GM21737 (cell line): ENCODE measurements around the gene CCDC82.
A peak's percentile ranks its signal among the peaks of the same experiment; 100 is the strongest.

Experiments
- ATAC-seq: cut with Tn5 transposase; IDR thresholded peaks from one replicate; pipeline ENCODE4 v1.9.1; 2021; ENCODE audit warnings: mild to moderate bottlenecking, moderate library complexity; ENCODE audit not compliant: unreplicated experiment

CCDC82 gene

DNA sequence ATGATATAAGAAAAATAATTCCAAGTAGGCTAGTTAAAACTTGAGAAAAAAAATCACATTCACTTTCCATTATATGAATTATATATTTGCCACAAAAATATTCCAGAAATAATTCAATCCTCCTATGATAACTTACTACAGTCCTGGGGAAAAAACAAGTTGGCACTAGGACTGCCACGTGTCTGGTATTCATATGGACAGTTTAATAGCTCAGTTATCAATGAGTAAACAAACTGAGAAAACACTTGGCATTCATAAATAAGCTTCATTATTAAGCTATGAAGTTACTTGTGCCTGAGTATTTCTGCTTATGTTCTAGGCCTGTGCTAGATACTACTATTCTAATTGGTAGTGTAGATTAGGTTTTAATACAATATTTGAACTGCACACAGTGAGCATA, 24.2 kb downstream of the CCDC82 start:
- no peak for ATAC-seq

DNA sequence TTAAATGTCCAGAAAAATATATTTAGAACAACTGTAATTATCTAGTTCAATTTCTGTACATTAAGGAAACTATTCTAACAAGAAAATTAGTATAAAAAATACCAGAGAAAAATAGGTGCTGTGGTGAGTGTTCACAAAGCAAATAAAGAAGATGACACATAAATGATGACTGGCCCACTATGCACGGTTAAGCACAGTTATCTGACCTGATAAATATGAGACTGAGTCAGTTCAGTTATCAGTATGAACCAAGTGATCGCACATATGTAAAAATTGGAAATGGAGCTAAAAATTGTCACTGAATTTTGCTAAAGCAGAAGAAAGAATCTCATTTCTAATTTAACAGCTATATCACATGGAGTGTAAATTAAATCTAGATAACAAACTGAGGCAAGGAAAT, 27.9 kb downstream of the CCDC82 start:
- ATAC-seq, result no peak

DNA sequence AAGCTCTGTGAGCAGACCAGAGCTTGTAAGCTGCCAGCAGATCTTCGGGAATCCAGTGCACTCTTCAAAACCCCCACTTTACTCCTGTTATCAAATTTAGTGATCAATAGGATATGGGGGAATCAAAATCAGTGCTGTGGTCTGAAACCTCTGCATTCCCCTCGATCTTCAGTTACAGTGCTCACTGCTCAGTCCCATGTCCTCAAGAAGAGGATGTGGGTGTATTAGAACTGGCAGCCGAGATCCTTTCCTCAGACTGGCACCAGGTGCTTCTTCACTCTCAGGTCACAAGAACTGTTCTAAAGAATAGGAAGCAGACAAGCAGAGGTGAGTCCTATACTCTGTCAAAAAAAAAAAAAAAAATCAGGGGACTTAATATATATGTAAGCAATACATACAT, 31.4 kb downstream of the CCDC82 start:
- no peak for ATAC-seq

DNA sequence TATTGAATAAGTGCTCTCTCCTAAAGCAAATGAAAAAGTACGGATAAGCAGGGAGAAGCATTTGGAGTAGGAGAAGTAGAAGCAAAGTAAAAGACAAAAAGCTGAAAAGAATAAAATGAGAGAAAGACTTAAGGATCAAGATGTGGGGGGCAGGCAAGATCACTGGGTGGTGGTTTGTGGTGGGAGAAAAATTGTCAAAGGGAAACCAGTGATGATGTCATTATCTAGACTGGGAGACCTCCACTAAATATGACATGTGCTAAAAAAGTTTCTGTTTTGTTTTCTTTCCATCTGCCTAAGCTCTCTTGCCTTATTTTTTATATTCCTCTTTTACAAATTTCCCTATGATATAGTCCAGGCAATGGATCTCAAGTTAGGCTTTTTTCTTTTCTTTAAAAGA, 31.9 kb downstream of the CCDC82 start:
- ATAC-seq, result no peak

DNA sequence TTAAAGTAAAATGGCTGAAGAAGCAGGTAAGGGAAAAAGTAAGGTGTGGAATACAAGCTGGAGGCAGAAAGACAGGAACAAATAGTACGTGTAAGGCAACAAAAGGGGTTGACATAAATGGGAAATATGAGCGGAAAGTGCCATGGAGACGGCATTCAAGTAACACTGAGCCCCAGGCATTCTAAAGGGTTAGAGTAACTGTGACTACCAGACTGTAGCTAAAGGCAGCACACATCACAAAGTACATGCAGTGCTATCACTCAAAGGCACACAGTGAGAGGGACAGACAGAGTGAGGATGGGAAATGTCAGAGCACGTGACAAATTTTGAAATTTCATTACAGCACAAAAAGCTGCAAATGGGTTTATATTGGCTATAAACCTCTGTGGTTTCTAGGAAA, 32.9 kb downstream of the CCDC82 start:
- no peak for ATAC-seq

DNA sequence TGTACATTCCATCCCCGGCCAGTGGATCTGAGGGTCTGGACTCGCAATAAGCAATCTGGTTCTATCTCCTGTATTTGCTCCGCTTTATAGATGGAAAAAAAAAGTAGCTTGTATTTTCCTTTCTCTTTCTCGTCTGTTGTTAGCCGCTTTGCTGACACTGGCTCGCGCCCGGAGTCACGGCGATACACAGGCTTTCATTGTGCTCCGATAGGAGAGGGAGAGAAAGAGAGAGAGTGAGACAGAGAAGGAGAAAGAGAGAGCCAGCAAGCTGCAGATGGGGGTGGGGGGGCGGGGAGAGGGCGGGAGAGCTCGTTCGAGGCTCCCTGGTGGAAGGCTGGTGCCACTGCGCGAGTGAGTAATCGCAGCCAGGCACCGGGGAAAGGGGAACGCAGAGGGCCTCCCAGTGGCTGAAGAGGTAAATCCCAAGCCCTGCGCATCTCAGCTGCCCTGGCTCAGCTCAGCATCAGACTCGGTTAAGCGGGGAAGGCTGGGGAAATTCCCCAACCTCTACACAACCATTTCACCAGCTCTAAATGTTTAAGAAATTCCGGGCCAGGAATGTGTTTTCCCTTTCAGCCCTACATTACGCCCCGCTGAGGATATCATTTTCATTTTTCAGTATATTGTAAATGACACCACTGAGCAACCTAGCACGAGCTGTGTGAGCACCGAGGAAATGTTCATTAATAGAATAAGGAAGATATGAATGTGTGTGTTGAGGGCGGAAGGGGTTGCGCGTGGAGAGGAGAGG, 46.6 kb downstream of the CCDC82 start, which contains the start of gene MAML2:
TSS of gene MAML2 (minus strand) at position 235 of the 751 bp plus-strand sequence. CDS start 1,300 bp downstream, outside the sequence.
- ATAC-seq, result peak; percentile 79

DNA sequence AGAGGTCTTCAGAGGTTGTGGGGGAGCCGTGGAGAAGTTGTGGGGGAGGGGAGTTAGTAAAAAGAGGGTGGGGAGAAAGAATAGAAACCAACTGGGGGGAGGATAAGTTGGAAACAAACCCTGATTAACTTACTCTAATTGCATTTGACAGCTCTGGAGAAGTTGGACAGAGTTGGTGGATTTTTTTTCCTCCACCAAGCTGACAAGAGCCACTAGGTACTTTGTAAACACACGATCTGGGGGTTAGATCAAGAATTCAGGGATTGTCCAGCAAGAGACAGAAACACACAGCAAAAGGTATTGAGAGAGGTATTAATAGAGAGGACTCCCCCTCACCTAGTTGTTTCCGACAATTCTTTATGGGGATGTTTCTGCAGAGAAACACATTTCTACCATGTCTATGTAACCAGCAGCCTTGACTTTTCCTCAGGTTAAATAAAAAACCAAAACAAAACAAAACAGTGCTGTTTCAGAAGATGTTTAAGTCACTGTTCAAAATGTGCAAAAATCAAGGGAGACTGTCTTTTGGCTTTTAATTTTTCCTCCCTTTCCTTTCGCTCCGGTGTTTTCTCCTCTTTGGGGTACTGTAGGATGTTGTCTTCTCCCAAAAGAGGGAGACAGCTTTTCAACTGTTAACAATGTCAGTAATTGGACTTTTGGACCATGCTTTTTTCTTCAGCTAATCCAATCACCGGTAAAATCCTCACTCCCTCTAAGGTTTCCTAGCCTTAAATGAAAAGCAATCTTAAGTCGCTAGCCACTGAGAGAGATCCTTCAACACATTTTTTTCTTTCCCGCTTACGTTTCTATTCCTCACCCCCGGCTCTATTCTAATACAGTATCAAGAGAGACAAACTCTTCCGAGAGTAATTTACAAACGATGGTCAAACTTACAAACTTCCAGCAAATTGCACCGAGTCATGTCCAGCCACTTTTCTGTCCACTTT, 47.4 kb downstream of the CCDC82 start:
- ATAC-seq, result no peak

DNA sequence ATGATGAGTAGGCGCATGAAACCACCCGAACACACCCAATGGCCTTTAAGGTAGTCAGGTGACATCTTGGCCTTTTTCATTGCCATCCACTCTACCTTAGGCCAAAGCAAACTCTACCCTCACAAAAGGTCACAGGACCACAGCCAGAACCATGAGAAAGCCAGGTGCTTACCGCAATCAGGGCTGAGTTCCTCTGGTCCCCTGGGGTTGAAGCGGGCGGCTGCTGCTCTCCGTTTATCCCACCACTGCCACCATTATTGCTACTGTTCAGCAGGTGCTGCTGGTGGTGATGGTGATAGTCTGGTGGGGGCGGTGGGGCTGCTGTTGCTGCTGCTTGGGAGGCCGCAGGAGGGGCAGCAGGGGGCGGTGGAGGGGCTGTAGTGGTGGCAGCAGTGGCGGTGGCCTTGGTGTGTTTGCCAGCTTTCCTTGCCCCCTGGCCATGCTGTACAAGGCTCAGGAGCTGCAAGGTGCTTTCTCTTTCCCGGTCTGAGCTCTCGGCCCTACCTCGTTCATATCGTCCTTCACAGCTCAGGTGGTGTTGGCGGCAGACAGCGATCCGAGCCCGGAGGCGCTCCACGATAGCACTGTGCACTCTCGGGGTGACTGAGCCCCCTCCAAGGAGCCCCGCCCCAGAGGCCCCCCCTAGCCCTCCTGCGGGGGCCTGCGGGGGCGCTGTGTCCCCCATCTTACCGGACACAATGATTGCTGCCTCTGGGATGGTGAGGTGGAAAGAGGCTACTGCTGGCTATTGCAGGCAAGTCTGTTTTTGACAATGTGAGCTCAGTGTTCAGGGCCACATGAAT, 48.3 kb downstream of the CCDC82 start:
- peak; percentile 39 for ATAC-seq

DNA sequence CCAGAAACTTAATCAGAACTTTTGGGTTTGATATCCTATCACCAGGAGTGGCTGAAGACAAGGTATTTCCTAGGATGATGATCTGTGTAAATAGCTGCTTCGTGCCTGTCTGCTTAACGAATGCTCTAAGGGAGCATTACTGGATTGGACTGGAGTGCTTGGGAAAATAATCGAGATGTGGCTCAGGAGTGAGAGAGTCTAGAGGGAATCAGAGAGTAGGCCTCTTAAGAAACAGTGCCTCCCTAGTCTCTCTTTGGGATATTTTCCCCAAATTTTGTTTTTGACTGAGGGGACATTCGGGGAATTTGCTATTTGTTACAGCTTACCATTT, 49.2 kb downstream of the CCDC82 start:
- no peak for ATAC-seq

DNA sequence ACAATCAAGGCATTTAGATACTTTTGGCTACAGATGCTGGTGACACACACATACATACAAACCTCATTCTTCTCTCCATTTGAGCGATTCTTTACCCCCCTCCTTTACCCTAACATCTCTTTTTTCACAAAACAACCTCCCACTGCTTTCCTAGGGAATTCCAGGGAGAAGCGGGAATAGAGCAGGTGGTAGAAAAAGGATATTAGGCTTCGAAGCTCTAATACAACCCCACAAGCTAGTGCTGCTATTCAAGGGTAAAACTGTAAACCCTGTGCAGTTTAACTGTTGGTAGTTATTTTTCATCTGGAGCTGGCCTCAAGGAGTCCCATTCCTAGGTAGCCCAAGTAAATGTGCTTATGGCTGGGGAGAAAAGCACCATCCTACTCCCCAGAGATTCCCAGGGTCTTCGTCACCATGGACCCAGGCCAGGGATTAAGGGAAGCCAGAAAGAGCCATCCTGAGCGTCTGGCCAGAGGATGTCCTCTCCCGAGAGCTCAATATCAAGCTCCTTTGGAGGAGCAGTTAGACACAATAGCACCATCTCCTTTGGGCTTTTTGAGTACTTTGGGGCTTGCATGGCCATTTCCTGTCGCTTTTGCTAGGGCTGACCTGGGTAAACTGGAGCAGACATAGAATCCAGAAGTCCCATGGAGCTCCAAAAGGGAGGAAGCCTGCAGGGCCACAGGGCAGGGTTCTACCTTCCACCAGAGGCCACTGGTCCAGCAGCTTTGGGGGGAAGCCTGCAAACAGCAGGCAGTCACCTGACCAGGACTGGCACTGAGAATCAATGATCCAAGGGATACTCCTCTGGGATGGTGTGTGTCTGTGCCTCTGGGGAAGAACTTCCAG, 49.8 kb downstream of the CCDC82 start:
- ATAC-seq, result no peak

DNA sequence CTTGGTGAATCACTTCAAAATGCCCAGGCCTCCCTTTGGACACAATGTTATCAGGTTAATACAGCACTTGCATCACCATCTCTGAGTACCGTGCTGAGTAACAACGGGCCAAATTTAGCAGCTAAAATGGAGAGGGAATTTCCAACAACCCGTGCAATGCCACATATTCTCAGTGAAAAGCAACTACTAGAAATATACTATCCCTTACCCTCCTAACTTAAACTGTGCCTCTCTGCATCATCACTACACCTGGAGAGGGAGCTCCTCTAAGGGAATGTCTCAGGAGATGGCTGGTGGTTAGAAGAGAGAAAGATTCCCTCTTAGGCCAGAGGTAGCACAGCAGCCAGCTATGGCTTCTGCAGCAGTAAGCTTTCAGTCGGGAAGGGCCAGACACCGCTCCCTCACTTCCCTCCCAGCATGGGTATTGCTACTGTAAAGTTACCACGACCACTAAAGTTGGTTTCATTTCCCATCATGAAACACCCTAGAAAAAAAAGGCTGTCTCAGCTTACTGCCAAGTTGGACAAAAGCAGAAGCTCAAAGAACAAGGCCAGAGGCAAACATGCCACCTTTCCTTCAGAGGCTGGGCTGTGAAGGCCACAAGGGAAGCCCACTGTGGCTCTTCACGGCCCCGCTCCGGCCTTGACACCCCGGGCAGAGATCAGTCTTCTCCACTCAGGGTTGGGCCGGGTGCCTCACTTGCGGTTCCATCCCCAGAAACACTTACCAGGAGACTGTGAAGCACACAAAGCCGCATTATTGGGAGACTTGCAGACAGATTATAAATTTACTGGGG, 50.6 kb downstream of the CCDC82 start:
- ATAC-seq, result peak; percentile 37

DNA sequence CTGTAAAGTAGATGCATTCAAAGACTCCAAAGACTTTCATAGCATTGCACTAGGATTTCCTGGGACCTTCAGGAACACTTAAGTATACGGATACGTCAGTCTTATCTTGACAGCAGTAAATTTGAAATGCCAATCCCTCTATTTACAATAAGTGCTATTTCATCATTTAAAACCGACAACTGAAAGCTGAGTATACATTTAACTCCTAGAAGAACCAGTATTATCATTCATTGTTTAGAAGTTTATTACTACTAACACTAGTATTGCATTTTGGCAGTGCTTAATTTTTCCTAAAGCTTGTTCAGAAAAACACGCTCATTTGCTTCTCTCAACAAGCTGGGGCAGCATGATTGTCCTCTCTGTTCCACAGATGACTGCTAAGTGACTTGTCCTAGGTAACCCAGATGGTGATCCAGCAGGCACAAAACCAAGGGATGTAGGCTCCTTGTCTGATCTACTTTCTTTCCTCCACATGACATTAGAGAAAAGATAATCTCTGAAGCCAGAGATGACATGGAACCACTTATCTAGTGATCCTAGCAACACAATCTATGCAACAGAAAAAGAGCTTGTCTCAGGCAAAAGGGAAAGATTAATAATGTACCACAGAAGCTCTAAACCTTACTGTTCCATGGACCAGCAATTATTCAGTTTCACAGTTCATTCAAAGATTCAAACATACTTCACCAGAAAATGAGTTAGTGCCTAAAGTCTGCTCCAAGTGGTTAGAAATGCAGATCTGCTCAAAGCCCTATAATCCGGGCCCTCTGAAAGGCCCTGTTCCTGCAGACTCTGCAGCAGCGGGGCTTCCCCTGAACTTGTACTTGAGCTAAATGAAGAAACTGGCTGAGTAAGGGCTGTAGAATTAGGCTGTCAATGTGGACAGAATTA, 51.9 kb downstream of the CCDC82 start:
- peak; percentile 30 for ATAC-seq

DNA sequence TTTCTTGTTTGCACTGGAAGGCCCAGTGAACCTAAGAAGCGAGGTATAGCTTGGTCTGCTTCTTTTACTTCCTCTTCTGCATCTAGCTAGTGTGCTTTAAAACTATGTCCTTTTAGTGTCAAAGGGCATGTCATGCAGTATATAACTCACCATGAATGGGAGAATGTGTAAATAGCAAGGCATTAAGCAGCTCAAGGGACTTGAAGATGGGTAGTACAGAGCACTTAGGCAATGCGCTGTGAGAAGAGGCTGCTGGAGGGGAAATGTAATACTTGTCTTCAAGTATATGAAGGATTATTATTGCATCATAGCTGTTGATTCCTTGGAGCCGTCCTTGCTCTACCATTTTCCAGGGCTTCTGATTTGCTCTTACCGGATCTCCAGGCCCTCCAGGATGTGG, 54.3 kb downstream of the CCDC82 start:
- ATAC-seq, result no peak

DNA sequence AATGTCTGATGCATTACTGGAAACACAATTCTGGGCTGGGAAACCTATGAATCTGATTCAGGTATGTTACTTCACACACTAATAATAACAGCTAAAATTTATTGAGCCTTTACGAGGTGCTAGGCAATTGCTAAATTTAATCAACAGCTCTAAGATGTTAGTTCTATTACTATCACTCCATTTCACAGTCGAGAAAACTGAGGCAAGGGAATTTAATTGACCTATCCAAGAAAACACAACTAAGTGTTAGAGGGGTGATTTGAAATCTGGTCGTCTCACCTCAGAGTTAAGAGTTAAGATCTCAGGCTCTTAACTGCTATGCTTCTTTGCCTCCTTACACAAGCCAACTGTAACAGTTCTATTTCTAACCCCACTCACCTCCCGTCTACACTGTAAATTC, 55.5 kb downstream of the CCDC82 start:
- no peak for ATAC-seq

DNA sequence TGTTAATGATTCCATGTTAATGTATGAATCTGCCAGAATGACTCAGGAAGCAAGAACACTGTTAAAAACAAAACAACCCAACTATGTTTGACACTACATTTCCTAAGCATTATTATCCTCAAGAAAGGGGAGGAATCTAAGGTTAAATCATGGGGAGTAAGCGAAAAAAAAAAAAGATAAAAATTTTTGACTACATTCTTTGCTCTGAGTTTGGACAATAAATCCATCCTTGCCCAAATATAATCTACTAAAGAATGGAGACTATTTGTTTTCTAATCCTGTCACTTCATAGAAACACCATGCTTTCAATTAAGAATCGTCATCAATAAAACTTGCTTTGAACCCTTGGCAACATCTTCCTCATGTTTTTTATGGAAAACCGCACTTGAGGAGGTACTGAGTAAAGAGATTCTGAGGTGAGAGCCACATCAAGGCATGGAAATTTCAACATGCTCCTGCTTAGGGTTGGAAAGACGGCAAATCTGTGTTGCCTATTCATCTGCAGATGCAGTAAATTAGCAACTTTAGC, 56.5 kb downstream of the CCDC82 start:
- no peak for ATAC-seq

DNA sequence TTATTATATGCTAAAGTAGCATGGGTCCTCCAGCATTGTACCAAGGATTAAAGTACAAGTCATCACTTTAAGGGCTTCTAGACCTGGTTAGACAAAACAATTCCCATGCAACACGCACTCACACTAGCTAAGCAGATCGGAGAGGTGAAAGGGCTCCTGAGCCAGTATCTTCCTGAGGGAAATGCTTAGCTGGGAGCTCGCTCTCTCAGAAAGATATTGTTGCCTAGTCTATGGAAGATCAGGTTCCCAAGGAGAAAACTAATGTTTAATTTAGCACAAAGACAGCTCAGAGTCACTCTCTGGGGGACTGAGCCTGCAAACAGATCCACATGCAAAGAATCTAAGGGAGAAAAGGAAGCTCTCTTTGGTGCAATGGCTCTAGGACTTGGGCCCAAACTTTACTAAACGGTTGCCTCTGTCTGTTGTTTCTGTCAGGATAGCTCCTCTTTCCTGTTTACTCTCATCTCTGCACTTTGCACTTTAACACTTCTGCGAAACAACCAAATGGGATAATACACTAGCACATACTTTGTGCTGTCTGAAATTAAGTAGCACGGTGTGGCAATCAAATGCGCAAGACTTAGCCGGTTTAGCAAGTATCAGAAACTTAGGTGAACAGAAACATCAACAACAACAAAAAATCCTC, 57.5 kb downstream of the CCDC82 start:
- no peak for ATAC-seq

DNA sequence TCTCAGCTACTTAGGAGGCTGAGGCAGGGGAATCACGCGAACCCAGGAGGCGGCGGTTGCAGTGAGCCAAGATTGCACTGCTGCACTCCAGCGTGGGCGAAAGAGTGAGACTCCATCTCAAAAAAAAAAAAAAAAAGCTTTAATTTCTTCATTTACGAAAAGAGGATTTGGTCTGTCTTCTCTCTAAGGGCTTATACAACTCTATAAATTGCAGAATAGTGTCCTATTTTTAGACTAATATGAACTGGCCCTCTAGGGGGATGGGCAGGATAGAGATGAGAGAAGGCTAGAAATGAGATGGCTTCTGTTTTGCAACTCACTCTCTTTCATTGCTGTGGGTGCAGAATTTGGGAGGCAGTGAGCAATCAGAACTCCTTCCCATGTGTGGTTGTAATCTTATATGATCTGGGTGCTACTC, 58.0 kb downstream of the CCDC82 start:
- no peak for ATAC-seq

DNA sequence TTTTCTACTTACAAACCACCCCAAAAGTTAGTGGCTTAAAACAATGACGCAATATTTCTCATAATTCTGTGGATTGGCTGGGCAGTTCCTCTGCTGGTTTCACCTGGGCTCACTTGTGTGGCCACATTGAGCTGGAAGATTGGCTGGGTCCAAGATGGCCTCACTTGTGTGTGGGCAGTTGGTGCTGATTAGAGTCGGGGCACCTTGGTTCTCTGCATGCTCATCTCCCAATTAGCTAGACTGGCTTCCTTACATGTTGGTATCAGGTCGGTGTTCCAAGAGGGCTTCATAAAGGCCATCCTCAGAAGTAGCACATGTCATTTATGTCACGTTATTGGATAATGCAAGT, 59.2 kb downstream of the CCDC82 start:
- no peak for ATAC-seq
